C4-2B (cell line): ENCODE results near the gene RASGEF1C.
"Not testable (repeated sequence)": the region's sequence is repeated elsewhere in the genome, so short reads cannot be mapped to it uniquely, and the experiment has no call there.

Source experiments
- H3K27ac ChIP-seq: fragments of 450-650 bp; 2 replicates; pipeline ENCODE4 v1.5.1; 2017
- CTCF ChIP-seq: fragments of 450-650 bp; conservative IDR thresholded peaks from 2 replicates; pipeline ENCODE4 v1.5.1; 2017; ENCODE audit warnings: mild to moderate bottlenecking
- ZFX ChIP-seq: fragments of 450-650 bp; IDR thresholded peaks from 2 replicates; pipeline ENCODE4 v1.6.1; 2017

Gene RASGEF1C

GRCh38 chr5:180211761-180212035 is 2.7 kb upstream of the RASGEF1C start:
- TF ChIP-seq CTCF = no peak
- no peak for TF ChIP-seq ZFX
- no peak overlapping the region for H3K27ac ChIP-seq

- no peak overlapping the region for H3K27ac ChIP-seq
- TF ChIP-seq ZFX (no peak), CTCF (no peak)
Measured at GRCh38 chr5:180210961-180211760, 2.1 kb upstream of the RASGEF1C start.

DNA sequence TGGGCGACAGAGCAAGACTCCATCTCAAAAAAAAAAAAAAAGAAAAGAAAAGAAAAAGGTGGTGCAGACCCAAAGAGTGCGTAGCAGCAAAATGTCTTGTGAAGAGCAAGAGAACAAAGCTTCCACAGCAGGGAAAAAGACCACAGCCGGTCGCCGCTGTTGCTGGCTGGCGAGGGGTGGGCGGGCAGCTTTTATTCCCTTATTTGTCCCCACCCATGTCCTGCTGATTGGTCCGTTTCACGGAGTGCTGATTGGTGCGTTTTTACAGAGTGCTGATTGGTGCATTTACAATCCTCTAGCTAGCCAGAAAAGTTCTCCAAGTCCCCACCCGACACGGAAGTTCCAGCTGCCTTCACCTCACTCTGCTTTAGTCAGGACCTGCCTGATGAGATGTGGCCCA is 1.1 kb upstream of the RASGEF1C start:
- not testable (repeated sequence) for H3K27ac ChIP-seq

DNA sequence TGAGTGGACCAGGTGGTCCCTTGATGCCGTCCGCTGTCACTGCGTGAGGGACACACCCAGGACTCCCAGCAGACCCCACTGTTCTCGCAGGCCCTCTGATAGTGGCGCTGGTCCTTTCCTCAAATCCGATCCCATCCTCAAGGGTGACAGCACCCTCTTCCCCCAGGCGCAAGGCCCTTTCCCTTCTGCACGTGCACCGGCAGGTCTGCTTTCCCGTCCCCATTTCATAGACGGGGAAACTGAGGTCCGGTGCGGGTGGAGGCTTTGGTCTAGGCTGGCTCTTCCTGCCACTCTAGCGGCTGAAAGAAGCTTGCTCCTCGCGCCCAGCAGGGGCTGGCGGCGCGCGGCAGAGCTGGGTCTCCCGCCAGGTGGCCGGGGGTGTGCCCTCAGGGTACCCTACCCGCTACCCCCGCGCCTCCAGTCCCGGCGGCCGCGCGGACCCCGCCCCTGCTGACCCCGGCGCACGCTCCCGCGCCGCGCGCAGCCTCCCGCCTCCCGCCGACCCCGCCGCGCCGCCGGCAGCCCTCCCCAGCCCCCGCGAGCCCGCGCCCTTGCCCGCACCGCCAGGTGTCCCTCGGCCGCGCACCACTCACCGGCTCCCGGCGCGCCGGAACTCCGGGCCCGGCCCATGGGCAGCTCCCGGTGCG is 453 bp downstream of the RASGEF1C start:
- peak overlapping the region; percentile 30 for H3K27ac ChIP-seq
- TF ChIP-seq CTCF (no peak), ZFX (no peak)

GRCh38 chr5:180208038-180208434 is 975 bp downstream of the RASGEF1C start:
- H3K27ac ChIP-seq = no peak overlapping the region
- TF ChIP-seq CTCF (no peak), ZFX (no peak)

DNA sequence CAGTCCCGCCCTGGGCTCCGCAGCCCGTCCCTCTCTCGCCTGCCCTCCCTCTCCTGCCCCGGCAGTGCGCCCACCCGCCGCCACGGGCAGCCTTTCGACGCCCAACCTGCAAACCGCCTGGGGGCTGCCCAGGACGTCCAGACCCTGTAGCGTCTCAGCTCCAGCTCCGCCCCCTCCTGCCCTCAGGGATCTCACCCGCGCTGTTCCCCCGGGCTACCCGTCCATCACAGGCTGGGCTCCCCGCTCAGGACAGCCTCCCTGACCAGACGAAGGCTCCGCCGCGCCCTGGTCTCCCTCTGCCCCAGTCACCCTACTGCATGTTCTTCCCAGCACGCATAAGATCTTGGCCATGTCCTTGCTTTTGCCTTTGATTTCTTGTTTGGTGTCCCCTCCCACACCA is 1.4 kb downstream of the RASGEF1C start:
- H3K27ac ChIP-seq = no peak overlapping the region
- TF ChIP-seq ZFX = no peak

DNA sequence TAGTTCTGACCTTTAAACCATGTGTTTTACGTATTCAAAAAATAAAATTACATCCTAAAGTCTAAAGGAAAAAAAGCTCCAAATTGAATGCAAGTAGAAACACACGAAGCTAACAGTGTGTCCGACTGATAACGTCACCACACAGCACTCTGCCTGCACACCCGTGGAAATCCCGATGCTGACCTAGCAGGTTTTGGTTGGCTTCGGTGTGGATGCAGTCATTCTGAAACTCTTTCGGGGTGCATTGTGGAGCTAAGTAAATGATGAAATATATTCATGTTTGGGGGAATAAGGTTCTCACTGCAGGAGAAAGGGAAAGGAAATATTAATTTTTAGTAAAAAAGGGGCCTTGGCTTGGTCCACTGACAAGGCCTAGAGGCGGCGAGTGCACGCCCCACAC is 2.0 kb downstream of the RASGEF1C start:
- TF ChIP-seq CTCF = no peak

DNA sequence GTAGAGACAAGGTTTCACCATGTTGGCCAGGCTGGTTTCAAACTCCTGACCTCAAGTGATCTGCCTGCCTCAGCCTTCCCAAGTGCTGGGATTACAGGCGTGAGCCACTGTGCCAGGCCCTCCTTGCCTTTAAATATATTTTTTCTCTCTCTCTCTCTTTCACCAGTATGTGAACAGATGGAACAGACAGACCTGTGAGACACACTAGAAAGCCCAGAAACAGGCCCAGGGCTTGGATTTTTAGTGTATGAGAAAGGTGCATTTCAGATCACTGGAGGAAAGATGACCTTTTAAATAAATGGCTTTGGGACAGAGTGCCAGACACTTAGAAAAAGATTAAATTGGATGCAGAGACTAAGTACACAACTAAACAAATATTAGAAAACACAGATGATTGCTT is 3.1 kb downstream of the RASGEF1C start:
- TF ChIP-seq ZFX (no peak), CTCF (no peak)
- no peak overlapping the region for H3K27ac ChIP-seq

More for the DNA sequence above, 2.0 kb downstream of the RASGEF1C start:
- H3K27ac ChIP-seq = no peak overlapping the region
